GM19455 (cell line): Measurements from ENCODE around the gene TMEM178B.

Experiments
- ATAC-seq: cut with Tn5 transposase; IDR thresholded peaks from one replicate; pipeline ENCODE4 v1.9.1; 2021; ENCODE audit not compliant: unreplicated experiment

The TMEM178B gene

DNA sequence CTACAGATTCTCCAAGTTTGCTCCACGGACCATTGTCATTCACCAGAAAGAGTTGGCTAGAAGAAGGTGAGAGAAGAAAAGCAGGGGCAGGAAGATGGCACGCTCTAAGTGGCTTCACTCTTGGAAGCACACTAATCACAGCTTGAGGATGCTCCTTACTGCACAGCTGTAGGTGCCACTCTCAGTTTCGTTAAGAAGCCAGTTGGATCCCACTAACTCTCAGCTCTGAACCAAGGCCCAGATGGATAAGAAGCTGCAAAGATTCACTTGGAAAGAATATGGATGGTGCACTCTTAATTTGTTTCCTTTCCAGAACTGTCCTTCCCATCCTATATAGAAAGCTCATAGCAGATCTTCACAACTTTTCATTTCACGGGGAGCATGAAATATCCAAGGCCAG is 382.8 kb downstream of the TMEM178B start:
- no peak for ATAC-seq

DNA sequence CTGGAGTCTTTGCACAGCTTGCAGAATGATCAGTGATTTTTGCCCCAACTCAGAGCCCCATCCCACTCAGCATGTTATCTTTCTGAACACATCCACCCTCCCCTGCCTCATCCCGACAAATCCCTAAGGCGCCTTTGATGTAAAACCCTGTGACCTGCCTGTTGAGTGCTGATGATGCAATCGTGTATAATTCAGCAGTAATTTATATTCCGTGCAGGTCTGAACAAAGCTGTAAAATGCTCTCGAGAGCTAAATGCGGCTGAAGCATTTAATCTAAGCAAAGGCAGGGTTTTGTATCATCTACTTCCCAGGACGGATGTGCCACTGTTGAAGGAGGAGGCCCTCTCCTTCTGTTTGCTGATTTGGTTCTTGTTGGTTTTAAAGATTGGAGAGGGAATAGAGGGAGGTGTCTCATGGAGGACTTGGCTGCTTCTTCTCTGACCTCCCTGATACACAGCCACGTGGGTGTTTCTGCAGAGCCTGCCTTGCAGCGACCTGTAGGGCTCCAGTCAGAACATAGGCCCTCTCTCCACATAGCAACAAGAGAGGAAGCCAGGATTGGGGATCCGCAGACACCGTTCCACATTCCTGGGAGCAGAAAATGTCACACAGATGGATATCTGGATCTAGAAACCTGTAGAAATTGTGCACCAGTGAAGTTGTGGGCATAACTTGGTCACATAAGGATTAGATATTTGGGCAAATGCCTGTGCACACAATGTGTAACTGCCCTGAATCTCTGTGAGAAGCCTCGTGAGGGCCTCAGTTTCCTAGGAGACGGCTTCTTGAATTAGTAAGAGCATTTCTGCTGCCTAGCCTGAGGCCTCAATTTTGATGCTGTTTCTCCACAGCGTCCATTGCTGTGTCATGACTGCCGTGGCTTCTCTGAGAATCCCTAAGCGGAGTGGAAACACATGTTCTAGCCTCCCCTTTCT is 387.2 kb downstream of the TMEM178B start:
- ATAC-seq, result no peak

DNA sequence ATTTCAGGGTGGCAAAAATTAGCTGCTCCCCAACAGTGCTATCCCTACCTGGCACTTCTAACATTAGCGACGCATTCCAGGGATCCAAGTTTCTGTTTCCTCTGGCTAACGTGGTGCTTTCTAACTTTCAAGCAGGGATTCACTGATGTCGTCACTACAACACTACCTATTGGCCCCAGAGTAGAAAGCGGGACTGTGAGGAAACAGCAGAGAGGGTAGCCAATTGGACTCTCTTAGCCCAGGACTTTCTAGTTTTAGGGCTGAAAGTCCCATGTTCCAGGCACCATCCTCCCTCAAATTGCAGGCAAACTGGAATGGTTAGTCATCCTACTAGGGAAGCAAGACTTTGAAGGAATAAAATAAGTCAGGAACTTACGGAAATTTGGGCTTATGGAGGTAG is 388.1 kb downstream of the TMEM178B start:
- no peak for ATAC-seq

DNA sequence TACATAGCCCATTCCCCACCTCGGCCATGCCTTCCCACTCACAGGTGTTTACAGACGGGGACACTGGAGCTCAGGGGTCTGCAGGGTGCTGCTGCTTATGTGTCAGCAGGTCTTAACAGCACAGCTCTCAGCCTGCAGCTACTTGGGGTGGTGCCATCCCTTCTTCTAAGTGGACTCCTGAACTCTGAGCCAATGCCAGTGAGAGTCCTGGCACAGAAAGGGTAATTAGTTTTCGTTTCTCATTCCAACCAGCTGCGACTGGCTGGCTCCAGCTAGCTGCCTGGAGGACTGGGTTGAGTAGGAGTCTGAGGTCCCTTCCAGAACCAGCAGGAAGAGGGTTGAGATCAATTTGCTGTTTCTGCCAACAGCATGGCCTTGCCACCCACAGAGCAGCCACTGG is 389.1 kb downstream of the TMEM178B start:
- no peak for ATAC-seq

DNA sequence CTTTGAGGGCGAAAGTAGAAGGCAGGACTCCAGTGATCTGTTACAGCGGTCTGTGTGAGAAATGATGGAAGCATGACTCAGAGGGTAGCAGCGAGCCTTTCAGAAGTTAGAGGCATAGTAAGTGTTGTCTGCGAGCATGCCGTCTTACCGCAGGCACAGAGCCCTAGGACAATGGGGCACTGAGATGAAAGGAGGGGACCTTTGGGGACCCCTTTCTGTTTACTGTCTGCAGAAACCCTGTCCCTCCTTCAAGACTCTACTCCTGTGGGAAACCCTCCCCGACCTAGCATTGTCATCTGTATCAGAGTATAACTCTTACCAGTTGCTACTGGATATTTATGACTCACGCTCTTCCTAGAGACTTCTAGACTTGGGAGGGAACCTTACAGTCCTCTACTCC is 390.1 kb downstream of the TMEM178B start:
- ATAC-seq, result no peak

DNA sequence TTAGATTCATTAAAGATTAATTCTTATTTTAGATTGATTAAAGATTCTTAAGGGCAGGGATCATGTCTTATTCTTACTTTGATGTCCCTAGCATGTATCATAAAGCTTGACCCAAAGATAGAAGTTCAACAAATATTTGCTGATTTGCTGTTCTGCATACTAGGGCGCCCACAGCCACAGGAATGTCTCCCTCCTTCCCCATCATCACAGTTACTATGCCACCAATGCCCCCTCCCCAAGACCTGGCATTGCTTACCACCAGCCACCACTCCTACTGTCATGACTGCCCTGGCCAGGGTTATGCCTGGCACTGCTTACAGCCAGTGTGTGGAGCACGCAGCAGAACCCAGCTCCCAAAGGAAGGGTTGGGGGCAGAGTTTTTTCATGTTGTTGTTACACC is 390.7 kb downstream of the TMEM178B start:
- ATAC-seq, result no peak

DNA sequence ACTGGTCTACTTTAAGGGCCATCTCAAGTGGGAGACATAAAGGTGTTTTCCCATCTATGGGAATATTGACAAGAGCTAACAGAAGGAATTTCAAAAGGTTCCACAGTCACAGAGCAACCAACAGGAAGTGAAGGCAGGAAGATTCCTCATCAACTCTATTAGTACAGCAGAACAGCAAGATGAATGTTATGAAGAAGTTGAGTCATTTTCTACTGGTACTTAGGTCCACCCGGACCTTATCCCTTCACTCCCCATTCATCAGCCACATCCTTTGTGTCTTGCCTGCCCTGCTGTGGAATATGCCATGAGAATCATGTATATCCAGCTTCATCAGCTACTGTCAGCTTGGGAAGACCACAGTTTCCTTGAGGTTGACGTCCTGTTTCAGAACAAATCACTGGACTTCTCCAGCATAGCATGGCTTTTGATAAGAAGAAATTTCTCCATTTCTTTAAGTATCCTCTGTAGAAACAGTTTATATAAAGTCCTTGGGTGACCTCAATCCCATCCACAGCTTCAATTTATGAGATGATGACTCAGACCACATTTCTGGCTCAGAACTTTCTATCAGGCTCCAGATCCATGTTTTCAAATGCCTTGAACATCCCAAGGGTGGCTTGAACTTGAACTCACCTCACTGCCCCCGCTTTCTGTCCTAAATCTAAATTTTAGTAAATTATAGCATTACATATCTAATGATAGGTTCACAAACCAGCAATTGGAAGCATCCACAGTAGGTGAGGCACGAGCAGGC is 392.5 kb downstream of the TMEM178B start:
- ATAC-seq, result no peak

DNA sequence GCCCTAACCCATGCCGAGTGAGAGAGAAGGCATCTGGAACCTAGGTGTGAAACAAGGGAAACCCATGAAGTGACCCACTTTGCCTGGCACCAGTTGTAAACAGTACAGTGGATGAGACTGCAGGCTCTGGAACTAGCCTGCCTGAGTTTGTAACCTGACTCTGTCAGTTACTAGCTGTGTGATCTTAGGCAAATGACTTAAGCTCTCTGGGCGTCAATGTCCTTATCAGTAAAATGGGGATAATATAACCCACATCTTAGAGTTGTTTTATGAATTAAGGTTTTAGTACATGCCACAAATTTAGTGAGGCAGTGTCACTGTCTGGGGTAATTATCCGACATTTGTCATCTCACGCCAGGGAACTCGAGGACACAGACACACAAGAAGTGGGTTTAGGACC is 394.5 kb downstream of the TMEM178B start:
- ATAC-seq, result no peak

DNA sequence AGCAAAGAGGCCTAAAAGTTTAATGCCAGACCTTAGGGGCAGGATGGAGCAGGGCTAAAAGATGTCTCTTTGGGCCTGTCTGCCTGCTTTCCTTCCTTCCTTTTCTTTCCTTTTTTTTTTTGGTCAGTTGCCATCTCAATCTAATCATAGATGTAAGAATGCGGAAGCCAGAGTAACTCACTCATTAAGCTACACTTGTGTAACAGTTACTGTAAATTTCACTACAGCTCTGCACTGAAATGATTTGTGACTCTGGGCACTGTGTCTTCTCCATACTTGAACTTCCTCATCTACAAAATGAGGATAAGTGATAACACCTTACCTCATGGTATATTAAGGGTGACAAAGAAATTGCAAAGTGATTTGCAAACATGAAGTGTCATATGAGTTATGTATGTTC is 401.8 kb downstream of the TMEM178B start:
- ATAC-seq, result no peak

DNA sequence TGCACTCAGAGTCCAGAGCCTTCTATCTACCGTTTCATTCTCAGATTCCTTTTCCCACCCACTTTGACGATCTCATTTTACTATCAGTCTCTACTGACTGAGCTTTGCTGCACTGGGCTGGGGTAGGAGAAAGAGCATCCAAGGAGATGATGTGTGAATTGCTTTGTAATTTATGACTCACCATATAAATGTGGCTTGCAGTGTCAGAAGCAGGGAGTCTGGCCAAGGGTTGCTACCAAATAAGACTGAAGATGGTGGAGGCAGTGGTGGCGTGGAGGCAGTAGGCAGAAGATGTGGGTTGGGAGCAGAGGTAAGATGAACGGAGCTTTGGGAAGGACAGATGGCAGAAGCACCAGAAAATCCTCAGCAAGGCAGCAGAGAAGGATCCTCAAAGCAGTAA is 404.0 kb downstream of the TMEM178B start:
- no peak for ATAC-seq

DNA sequence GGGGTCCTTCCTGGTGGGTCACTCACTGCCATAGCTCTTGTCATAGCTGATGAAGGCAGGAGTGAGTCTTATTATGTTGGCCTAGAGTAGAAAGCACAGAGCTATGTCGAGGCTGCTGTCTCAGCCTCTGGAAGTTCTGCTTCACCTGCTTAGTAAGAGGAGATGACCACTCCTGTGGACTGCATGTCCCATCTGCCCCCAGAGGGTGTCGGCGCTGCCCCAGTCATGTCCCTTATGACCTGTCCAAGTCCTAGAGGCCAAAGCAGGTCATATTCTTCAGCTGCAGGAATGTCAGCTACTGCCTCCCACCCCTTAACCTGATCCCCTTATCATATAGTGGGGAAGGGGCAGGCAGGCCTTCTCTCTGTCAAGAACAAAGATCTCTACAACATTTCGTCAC is 405.0 kb downstream of the TMEM178B start:
- ATAC-seq, result no peak

DNA sequence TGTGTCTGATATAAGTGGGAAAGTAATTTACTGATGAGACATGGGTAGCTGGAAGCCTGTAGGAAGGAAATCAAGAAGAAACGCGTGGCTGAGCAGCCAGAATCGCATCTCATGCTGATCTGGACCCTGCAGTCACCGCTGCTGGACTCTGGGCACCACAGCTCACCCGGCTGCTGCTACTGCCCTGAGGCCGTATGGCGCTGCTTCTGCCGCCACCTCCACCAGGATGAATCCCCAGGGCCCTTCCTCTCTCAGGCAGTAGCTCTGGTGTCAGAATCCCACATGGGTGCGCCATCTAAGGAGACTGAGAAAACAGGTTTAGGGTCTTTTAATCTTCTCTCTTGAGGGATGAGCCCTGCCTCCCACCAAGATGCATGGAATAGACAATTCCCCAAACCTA is 407.1 kb downstream of the TMEM178B start:
- ATAC-seq, result no peak

DNA sequence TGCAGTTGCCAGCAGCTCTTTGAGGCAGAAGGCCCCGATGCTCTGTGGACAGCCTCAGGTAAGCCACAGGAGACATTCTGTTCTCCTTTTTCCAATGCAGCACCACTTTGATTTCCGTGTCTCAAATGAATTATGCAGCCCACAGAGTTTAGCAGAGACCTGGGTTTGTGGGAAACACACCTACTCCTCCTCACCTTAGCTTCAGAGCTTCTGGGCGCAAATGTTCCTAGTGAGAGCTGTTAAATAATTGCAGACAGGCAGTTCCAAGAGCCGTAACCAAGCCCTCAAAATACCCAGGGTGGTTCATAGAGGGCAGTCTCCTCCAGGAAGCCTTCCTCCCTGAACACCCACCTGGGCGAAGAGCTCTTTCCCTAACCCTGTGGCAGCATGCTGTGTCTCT is 408.1 kb downstream of the TMEM178B start:
- ATAC-seq, result no peak

DNA sequence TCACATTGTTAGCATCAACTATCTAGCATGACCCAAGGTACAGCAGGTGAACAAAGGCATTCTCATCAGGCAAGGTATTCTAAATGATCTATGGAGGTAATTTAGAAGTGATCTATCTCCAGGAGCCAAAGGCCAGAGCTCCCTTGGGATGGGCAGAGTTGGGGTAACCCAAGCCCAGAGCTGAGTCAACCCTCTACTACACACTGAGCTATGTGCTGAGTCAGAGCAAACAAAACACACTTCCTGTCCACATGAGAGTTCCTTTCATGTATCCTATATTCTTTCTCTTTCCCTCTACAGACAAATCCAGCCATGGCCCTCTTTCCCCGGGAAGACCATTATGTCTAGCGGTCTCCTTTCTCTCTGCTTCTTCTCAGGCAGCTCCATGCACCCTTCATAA is 409.2 kb downstream of the TMEM178B start:
- ATAC-seq, result no peak

DNA sequence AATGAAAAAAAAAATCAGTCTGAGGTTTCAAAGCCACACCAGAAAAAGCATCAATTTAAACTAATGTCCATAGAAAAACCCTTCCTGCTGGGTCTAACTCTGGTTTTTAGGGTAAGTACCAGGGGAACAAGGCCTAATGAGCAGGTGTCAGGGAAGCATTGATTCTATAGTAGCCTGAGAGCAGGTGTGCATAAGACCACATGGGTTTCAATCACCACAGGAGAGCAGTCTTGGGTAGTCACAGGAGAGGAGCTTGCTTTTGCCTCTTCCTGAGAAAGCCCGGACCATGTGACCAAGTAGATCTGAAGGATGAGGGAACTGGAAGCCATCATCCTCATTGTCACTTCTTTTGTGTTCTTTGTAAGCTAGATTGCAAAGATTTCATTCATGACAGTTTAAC is 411.0 kb downstream of the TMEM178B start:
- ATAC-seq, result no peak

DNA sequence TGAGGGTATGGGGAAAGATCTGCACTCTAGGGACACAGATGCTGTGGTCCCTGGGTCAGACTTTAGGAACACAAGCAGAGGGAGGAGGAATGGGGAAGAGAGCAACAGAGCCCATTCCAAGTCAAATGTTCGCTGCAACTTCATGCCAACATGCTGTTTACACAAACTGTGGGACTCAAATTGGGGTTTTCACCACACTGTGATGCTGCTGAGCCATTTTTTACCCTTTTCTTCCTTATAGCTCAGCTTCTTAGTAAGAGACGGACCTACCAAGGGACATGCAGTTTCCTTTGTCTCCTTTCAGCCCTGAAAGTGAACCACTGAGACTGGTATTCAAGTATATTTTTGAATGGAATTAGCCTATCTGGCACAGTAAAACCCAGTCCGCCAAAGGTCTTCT is 413.1 kb downstream of the TMEM178B start:
- no peak for ATAC-seq

DNA sequence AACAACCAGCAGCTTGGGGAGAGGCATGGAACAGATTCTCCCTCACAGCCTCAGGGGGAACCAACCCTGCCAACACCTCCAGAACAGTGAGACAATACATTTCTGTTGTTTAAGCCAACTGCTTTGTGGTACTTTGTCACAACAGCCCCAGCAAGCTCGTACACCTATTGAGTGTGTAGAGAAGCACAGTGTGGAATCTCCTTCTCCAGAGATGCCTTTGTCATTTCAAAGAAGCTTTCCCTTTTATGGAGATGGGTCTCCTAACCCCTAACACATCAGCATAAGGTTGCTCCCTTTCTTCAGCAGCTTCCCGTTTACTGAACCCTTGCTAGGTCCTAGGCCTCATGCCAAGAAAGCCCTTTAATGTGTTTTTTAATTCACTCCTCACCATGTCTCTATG is 416.6 kb downstream of the TMEM178B start:
- ATAC-seq, result no peak

DNA sequence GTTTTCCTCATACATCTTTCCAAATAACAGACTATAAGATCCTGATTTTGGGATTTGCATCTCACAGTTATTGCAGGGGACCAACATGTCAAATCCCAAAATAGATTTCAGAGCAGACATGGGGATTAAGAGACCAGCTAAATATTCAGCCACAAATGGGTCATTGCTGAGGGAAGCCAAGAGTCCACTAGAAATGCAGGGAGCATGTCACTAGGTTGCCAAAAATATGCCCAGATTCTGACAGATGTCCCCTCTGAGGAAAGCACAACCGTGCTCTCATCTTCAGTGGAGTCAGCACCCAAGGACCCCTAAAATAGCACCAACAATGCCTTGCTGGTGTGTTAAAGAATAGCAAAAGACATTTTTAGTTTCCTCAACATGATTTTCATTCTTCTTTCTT is 421.2 kb downstream of the TMEM178B start:
- ATAC-seq, result no peak

DNA sequence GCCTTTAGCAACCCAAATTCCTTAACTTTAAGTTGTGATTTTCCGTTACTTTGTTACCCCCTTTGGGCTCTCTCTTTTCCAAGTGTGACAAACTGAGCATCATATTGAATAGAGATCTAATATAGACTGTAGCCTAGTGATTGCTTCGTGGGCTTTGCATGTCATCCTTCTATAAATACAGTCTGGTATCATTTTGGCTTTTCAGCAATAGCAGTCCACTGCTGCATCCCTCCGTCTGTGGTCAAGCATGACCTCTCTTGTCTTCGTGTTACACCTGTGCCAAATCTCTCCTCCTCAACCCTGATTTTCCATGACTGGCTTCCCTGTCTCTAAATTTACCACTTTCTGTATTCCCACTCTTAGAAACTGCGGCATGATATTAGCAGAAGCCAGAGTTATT is 423.5 kb downstream of the TMEM178B start:
- no peak for ATAC-seq

DNA sequence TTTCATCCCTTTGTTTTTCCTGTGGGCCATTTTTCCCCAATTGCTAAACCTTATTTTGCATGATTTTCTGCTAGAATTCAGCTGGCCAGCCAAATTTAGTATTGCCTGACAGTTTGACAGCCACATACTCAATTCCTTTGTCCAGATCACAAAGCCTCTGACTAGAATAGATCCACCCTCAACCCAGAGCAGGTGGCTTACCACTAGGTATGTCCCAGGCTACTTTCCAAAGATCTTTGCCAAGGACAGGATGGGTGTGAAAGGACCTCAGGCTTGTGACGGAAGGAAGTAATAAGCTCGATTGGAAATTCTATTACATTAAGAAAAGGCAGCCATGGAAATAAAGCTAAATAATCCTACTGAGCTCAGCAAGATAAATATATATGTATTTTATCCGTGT is 426.7 kb downstream of the TMEM178B start:
- no peak for ATAC-seq

DNA sequence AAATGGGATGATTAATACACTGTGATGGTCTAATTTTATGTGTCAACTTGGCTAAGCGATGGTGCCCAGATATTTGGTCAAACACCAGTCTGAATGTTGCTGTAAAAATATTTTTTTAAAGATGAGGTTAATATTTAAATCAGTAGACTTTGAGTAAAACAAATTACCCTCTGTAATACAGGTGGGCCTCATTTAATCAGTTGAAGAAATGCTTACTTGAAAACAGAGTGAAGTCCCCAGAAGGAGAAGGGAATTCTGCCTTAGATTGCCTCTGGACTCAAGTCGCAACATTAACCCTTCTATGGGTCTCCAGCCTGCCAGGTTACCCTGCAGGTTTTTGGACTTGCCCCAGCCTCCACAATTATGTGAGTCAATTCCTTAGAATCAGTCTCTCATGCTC is 427.6 kb downstream of the TMEM178B start:
- no peak for ATAC-seq

DNA sequence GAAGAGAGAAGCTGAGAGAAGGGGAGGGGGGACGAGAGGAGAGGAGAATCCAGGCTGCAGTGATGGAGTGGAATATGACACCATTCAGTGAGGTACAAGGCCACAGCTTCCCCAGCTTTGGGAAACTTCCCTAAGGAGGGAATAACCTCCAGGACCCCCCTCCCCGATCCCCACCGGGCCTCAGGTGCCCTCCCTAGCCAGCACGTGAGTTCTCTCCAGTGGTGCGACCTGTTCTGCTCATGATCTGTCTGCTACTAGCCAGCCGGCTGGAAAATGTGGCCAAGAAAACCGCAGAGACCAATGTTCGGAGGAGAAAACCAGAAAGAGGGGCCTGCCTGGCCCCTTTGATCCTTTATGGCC is 437.4 kb downstream of the TMEM178B start:
- ATAC-seq, result no peak
